BLaER1 (cell line): ENCODE results near the gene NKD2.
A peak's percentile ranks its signal among the peaks of the same experiment; 100 is the strongest.

ENCODE experiments used
- H3K27ac ChIP-seq: shearing (Covaris generic); formaldehyde crosslinking; 2 replicates; pipeline ENCODE4 v1.8.1; 2022
- H3K27me3 ChIP-seq: shearing (Covaris generic); formaldehyde crosslinking; 2 replicates; pipeline ENCODE4 v1.8.1; 2022
- H3K36me3 ChIP-seq: shearing (Covaris generic); formaldehyde crosslinking; 2 replicates; pipeline ENCODE4 v1.8.1; 2022
- H3K4me1 ChIP-seq: shearing (Covaris generic); formaldehyde crosslinking; 2 replicates; pipeline ENCODE4 v1.8.1; 2022
- H3K4me2 ChIP-seq: shearing (Covaris generic); formaldehyde crosslinking; 2 replicates; pipeline ENCODE4 v1.8.1; 2022
- H3K4me3 ChIP-seq: shearing (Covaris generic); formaldehyde crosslinking; 2 replicates; pipeline ENCODE4 v1.8.1; 2022
- H3K9ac ChIP-seq: shearing (Covaris generic); formaldehyde crosslinking; 2 replicates; pipeline ENCODE4 v1.8.1; 2022
- H3K9me3 ChIP-seq: shearing (Covaris generic); formaldehyde crosslinking; 2 replicates; pipeline ENCODE4 v1.8.1; 2022
- H4K20me1 ChIP-seq: shearing (Covaris generic); formaldehyde crosslinking; 2 replicates; pipeline ENCODE4 v1.8.1; 2022
- Cebpa-rat ChIP-seq: shearing (Covaris generic); IDR thresholded peaks from 2 replicates; pipeline ENCODE4 v1.8.1; 2022

The NKD2 gene, protein sequence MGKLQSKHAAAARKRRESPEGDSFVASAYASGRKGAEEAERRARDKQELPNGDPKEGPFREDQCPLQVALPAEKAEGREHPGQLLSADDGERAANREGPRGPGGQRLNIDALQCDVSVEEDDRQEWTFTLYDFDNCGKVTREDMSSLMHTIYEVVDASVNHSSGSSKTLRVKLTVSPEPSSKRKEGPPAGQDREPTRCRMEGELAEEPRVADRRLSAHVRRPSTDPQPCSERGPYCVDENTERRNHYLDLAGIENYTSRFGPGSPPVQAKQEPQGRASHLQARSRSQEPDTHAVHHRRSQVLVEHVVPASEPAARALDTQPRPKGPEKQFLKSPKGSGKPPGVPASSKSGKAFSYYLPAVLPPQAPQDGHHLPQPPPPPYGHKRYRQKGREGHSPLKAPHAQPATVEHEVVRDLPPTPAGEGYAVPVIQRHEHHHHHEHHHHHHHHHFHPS

DNA sequence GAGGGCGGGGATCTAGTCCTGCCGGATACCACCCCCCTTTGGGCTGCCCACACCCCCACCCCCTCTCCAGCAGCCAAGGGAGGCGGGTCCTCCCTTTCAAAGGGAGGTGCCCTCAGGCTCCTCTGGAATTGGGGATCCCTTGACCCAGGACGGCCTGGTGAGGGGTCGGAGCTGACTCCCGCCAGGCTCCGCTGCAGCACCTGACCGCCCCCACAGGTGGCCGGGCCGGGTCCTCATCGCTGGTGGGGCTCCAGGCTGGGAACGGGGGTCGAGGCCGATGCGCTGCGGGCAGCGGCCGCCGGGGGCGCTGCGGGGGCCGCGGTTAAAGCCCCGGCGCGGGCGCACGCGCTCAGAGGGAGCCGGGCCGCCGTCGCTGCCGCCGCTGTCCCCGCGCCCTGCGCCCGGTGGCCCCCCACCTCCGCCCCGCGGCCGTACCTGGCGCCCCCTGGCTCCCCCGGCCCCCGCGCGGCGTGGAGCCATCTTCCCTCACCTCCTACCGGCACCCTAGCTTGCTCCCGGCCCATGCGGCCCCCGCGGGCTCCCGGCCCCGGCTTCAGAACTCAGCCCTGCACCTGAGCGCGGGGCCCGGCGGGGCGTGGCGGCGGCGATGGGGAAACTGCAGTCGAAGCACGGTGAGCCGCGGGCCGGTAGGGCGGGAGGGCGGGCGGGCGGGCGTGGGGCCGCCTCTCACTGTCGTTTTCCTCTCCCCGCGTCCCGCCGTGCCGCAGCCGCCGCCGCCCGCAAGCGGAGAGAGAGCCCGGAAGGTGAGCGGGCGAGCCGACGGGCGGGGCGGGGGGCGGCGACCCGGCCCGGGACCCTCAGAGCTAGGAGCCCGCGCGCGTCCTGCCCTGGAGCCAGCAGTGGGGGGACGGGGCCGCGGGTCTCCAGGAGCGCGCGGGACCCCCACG is at the start of gene NKD2:
NKD2 (plus strand) TSS at position 352 of the 908 bp plus-strand sequence; CDS start at position 608, 256 bp downstream.
- Histone ChIP-seq H3K4me1 (peaks cover 95% of the 10 kb centered on the region), H3K36me3 (peaks cover 27% of the 10 kb centered on the region), H3K27ac (peak within 1 kb of the TSS; percentile 69), H4K20me1 (peaks cover 47% of the 10 kb centered on the region), H3K9me3 (no peaks in the 10 kb centered on the region), H3K4me3 (peak within 1 kb of the TSS; percentile 83), H3K9ac (peak within 1 kb of the TSS; percentile 80), H3K4me2 (peak within 1 kb of the TSS; percentile 100), H3K27me3 (peaks cover 68% of the 10 kb centered on the region)
- TF ChIP-seq Cebpa-rat, result no peak

DNA sequence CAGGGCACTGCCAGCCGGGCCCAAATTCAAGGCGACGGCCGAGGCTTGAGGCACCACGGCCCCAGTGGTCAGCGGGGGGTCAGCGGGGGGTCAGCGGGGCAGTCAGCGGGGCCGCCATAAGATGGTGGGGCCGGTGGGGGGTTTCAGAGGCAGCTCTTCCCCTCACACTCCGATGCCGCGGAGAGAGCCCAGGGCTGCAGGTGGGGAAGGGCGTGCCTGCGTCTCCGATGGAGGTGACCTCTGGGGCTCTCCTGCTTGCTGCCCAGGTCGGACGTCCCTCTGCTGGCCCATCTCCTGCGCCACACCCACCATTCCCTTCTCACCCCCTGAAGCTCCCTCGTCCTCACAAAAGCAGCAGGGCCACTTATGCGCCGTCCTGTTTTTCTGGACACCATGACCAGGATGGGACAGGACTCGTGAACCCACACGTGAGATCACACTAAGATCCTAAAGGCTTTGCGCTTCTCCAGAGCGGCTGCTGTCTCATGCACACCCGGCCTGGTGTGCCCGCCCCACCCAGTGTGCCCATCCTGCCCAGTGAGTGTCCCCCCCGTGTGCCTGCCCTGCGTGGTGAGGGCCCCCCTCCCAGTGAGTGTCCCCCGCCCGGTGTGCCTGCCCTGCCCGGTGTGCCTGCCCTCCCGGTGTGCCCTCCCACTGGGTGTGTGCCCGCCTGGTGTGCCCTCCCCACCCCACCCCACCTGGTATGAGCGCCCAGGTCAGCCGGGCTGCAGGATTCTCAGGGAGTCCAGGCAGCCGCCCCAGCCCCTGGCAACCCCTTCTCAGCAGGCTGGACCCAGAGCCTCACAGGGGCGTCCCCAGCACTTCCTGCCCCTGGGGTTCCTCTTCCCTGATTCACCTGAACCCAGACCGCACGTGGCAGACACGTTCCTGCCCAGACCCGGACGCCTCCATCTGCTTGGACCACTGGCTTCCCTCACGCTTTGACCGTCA is 48.7 kb upstream of the NKD2 start:
- Histone ChIP-seq H3K9ac (peak overlapping the region; percentile 82; the same call in 1 of the 2 replicates), H3K4me1 (peaks cover 89% of the 10 kb centered on the region), H3K36me3 (no peaks in the 10 kb centered on the region), H4K20me1 (peaks cover 14% of the 10 kb centered on the region; the same call in 1 of the 2 replicates), H3K4me2 (peak overlapping the region; percentile 99), H3K9me3 (no peaks in the 10 kb centered on the region), H3K27me3 (peaks cover 40% of the 10 kb centered on the region), H3K27ac (peak overlapping the region; percentile 94), H3K4me3 (peak overlapping the region; percentile 56)
- TF ChIP-seq Cebpa-rat, result no peak

DNA sequence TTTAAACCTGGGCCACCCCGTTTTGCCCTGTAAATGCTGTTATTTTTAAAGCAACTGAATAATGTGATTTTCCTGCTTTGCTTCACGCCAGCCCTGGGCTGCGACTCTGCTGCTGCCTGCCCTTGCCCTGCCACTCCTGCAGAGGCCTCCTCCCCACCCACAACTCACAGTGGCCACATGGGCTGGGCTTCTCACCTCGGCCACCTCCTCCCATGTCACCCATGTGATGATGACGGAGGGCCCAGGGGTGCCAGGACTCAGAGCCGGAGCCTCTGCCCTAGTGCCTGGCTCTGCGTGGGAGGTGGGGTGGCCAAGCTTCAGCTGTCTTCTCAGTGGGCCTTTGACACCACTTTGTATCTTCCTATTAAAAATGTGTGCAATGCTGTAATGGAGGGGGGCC is 48.1 kb upstream of the NKD2 start:
- Histone ChIP-seq H3K4me2 (peak overlapping the region; percentile 99), H3K27me3 (peaks cover 33% of the 10 kb centered on the region), H3K27ac (peak overlapping the region; percentile 94), H3K4me1 (peaks cover 96% of the 10 kb centered on the region), H4K20me1 (peaks cover 14% of the 10 kb centered on the region; the same call in 1 of the 2 replicates), H3K4me3 (peak overlapping the region; percentile 56), H3K9ac (peak overlapping the region; percentile 82; the same call in 1 of the 2 replicates), H3K9me3 (no peaks in the 10 kb centered on the region), H3K36me3 (no peaks in the 10 kb centered on the region)
- no peak for TF ChIP-seq Cebpa-rat

DNA sequence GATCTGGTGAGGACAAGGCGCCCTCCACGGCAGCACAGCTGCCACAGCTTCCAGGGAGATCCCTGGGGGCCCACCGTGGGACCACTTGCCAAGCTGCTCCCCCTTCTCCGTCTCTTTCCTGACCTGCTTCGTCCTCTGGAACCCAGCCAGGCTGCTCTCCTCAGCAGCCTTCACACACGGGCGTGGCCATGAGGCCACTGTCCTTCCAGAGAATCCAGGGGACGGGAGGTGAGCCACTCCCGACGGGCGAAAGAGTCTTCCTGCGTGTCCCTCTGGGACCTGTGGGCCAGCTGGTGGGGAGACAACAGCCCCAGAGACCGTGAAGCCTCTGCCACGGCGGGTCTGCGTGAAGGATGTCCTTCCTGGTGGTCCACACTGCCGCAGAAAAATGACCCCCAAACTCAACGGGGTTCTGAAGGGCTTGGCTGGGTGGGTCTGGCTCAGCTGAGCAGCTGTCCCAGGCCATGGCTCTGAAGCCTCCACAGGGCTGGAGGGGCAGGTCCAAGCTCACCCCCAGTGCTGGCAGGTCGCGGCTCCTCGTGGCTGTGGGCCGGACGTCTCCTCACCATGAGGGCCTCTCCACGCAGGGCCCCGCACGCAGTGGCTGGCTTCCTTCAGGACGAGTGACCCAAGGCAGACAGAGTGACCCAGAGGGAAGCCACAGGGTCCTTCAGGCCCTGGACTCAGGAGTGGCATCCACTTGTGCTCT is 47.4 kb upstream of the NKD2 start:
- Histone ChIP-seq H3K36me3 (no peaks in the 10 kb centered on the region), H3K4me3 (peak overlapping the region; percentile 56), H3K27ac (peak overlapping the region; percentile 94), H3K27me3 (peaks cover 27% of the 10 kb centered on the region), H4K20me1 (peaks cover 12% of the 10 kb centered on the region; the same call in 1 of the 2 replicates), H3K9ac (peak overlapping the region; percentile 82), H3K4me2 (peak overlapping the region; percentile 99), H3K9me3 (no peaks in the 10 kb centered on the region), H3K4me1 (peaks cover 100% of the 10 kb centered on the region)
- no peak for TF ChIP-seq Cebpa-rat

DNA sequence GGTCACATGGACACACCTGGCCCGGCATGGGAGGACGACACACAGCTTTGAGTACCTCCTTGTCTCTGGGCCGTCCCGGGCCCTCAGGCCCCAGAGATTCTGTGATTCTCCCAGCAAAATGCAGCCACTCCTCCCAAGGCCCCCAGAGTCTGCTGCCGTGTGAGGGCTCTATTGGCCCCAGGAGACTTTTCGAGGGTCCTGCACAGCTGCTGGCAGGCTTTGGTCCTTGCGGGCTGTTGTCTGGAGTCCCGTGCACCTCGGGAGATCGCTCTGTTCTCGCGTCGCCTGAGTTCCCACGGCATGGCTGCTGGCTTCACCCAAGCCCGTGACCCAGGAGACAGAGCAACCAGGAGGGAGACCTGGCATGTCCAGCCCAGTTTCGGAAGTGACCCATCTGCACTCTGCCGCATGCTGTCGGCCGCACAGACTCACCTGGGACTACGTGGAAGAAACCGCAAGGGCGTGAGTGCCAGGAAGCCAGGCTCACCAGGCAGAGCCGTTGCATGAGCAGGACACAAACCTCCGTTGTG is 46.8 kb upstream of the NKD2 start:
- H4K20me1 ChIP-seq, result peaks cover 6% of the 10 kb centered on the region; the same call in 1 of the 2 replicates
- TF ChIP-seq Cebpa-rat, result no peak
- peak overlapping the region; percentile 94 for H3K27ac ChIP-seq
- peaks cover 100% of the 10 kb centered on the region for H3K4me1 ChIP-seq
- peak overlapping the region; percentile 56 for H3K4me3 ChIP-seq
- H3K9ac ChIP-seq, result peak overlapping the region; percentile 82
- H3K36me3 ChIP-seq, result 0 out of 2 replicates have a peak, but pooled peaks cover under 1% of the 10 kb centered on the region
- peaks cover 3% of the 10 kb centered on the region for H3K9me3 ChIP-seq
- peaks cover 20% of the 10 kb centered on the region for H3K27me3 ChIP-seq
- H3K4me2 ChIP-seq, result peak overlapping the region; percentile 99

DNA sequence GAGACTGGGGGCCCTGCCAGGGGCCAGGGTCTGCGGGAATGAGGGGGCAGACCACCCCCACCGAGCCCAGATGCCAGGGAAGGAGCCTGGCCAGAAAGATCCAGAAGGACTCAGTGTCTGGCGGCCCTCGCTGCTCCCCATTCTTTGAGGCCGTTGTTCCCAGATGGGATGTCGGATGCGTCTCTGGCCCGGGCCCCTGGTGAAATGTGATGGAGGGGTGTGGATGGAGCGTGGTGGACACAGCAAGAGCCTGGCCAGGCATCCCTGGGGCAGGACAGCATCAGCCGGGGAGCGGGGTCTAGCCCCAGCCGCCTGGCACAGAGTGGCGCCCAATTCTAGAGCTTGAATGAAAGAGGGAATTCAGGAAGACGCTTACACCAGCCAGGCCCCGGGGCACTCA is 46.2 kb upstream of the NKD2 start:
- H3K36me3 ChIP-seq, result 0 out of 2 replicates have a peak, but pooled peaks cover 5% of the 10 kb centered on the region
- H3K9me3 ChIP-seq, result peaks cover 10% of the 10 kb centered on the region
- TF ChIP-seq Cebpa-rat, result no peak
- peak overlapping the region; percentile 99 for H3K4me2 ChIP-seq
- H3K27me3 ChIP-seq, result peaks cover 16% of the 10 kb centered on the region
- no peaks in the 10 kb centered on the region for H4K20me1 ChIP-seq
- H3K4me3 ChIP-seq, result peak overlapping the region; percentile 64; the same call in 1 of the 2 replicates
- peaks cover 100% of the 10 kb centered on the region for H3K4me1 ChIP-seq
- peak overlapping the region; percentile 94 for H3K27ac ChIP-seq
- H3K9ac ChIP-seq, result peak overlapping the region; percentile 82

DNA sequence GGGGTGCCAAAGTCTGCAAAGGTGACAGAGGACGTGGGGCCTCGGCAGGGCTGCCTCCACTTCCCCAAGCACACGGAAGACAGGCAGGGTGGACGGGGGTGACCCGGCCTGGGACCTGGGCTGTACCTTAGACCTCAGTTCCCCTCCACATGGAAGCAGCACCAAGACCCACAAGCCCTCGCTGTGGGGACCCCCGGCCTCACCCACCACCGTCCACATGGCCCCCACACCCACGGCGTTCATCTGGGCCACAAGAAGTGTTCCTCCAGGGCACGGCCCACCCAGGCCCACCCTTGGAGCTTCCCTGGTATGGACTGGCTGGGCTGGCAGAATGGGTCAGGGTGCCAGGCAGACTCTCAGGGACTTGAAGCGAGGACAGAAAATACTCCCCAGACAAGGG is 45.8 kb upstream of the NKD2 start:
- Histone ChIP-seq H3K9ac (peak overlapping the region; percentile 82), H3K4me3 (peak overlapping the region; percentile 64), H3K4me2 (peak overlapping the region; percentile 99), H3K4me1 (peaks cover 100% of the 10 kb centered on the region), H3K36me3 (0 out of 2 replicates have a peak, but pooled peaks cover 5% of the 10 kb centered on the region), H3K9me3 (peaks cover 10% of the 10 kb centered on the region), H3K27me3 (peaks cover 13% of the 10 kb centered on the region), H4K20me1 (no peaks in the 10 kb centered on the region), H3K27ac (peak overlapping the region; percentile 94)
- TF ChIP-seq Cebpa-rat, result no peak

DNA sequence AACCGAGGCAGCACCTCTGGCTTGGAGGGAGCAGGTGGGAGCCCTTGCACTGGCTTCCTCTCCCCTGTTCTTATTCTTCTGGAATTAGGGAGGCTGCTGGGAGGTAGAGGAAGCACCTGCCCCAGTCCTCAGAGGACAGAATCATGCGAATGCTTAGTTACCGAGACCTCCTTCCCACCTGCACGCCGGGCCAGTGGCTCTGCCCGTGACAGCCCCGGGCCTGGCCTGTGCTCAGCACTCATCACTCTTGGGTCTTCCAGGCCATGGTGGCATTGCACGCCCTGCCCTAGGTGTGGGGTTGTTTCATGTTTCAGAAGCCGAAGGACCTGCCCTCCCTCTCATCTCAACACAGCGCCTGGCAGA is 45.3 kb upstream of the NKD2 start:
- Histone ChIP-seq H3K9me3 (peaks cover 10% of the 10 kb centered on the region), H4K20me1 (no peaks in the 10 kb centered on the region), H3K4me2 (peak overlapping the region; percentile 99), H3K9ac (peak overlapping the region; percentile 82), H3K4me3 (peak overlapping the region; percentile 64), H3K36me3 (0 out of 2 replicates have a peak, but pooled peaks cover 5% of the 10 kb centered on the region), H3K4me1 (peaks cover 100% of the 10 kb centered on the region), H3K27ac (peak overlapping the region; percentile 94), H3K27me3 (peaks cover 8% of the 10 kb centered on the region)
- TF ChIP-seq Cebpa-rat, result no peak
